Stimulated activated CD8-positive, alpha-beta memory T cell treated with anti-CD3 and anti-CD28 coated beads, Interleukin-2, amount 100 ng/mL, for 48 hours (primary cell): ENCODE data around the gene SLC16A3.
"Not testable (repeated sequence)": the region's sequence is repeated elsewhere in the genome, so short reads cannot be mapped to it uniquely, and the experiment has no call there.

Source experiments
- DNase-seq, 2 donors: peaks; one replicate each; pipeline ENCODE4 v3.0.0-alpha.2; 2020; ENCODE audit warnings: low read depth in 2 of 2

The SLC16A3 gene

DNA sequence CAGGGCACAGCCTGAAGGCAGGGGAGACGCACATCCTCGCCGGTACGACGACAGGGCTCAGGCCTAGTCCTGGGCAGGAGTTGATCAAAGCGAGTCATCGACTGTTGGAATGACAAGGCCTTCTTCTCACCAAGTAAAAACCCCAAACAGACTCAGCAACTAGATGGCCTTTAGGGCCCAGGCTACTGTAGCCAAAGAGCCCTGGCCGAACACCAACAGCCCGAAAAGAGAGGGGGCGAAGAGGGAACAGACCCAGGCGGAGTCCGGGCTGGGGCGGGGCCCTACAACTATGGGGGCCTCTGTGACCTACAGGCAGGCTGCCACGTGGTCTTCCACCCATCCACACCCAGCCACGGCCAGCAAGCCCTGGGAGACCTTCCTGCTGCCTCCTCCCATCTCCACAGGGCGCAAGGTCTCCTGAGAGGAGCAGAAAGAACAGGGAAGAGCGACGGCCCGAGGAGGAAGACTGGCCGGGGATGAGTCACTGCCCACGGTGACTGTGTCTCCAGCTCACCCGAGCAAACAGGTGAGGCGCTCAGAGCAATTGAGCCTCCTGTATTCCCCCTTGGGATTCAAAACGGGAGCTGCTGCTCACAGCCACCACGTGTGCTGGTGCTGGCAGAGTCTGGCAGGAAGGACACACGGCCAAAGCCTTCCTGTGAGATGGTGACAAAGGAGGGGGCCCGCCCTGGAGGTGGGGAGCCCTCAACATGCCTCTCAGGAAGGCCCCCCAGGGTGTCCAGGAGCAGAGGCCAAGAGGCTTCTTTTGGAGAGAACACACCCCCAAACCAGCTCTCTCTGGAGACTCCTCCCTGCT is 17.7 kb downstream of the SLC16A3 start:
- DNase-seq = no peak

DNA sequence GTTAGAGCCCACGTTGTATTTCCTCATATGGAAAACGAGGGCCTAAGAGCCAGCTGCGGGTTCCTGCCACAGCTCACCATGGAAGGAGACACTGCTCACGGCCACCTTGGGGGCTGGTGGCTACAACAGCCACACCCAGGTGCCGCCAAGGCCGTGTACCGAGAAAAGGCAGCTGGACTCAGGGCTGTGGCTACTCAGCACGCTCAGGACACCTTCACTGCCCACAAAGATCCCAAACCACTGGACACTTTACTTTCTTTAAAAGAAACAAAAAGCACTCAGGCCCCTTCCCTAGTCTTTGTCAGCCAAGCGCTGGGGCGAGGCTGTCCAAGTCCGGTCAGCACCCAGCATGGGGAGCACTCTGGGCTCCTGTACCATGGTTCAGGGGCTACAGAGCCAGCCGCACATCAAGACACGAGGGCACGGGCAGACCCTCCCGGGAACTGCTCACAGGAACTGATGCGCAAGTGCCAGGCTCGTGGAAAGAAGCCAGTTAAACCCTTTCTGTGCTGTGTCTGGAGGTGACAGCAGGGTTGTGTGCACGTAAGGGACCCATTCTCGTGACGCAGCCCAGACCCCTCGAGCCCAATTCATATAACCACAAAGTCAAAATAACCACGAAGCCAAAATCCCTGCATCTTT is 18.5 kb downstream of the SLC16A3 start:
- DNase-seq = no peak

DNA sequence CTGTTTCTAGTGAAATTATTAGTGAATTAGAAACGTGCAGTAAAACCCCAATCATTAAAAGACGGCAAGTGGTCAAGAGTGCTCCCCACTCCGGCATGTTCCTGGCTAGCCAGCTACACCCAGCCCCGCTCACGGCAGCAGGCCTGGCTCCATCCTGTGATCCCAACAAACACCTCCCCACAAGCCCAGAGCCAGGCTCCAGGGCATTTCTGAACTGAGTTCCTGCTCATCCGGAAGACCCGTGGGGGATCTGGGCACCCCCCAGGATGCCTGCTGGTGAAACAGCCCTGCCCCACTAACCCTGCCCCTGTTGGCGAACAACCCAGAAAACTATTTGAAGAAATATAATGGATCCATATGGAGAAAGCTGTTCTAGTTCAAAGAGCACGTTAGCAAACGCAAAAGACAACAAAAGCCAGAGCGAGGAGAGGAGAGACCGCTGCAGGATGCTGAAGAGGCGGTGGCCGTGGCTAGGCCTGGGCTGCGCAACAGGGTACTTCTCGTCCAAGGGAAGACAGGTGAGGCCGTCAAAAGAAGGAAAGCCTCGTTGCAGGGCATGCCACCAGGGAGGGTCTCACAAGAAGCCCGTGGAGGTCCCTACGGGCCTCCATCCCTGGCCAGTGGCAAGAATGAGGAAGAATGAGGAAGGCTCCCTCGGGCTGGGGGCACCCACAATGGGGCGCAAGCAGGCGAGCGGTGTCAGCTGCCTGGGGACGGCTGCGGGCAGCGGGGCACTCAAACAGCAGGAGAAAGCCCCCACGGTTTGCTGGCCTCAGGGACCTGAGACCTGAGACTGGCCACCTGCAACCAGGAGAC is 19.2 kb downstream of the SLC16A3 start:
- DNase-seq = no peak

- no peak for DNase-seq
Measured at GRCh38 chr17:82248815-82249674, 20.2 kb downstream of the SLC16A3 start.

DNA sequence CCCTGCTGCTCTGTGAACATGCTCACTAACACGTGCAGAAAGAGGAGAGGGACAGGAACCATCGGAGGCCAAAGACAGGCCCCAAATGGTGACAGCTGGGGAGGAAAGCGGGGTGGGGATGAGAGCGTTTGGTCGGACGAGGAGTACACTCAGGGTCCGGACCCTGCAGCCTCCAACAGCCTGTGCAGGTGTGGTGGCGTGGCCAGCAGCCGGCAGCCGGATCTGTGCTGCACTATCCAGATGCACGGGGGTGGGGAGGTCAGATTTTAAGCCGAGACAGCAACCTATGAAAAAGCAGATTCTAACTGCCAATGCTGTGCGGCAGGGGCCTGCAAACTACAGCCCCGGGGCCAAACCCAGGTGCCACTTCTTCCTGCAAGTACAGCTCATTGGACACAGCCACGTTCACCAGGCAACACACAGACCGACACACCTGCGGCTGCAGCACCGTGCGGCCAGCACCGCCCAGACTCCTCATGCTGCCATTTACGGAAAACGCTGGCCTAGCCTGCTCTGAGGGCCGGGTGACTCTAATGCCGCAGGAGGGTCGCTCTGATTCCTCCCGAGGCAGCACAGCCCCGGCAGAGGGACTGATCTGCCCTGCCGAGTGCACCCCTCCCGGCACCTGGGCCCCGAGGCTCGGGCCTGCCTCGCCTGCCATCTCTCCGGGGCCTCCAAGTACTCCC is 21.2 kb downstream of the SLC16A3 start:
- DNase-seq = no peak

- no peak for DNase-seq
Measured at GRCh38 chr17:82250868-82251500, 22.1 kb downstream of the SLC16A3 start.

GRCh38 chr17:82252511-82253178 is 23.8 kb downstream of the SLC16A3 start:
- DNase-seq = no peak

DNA sequence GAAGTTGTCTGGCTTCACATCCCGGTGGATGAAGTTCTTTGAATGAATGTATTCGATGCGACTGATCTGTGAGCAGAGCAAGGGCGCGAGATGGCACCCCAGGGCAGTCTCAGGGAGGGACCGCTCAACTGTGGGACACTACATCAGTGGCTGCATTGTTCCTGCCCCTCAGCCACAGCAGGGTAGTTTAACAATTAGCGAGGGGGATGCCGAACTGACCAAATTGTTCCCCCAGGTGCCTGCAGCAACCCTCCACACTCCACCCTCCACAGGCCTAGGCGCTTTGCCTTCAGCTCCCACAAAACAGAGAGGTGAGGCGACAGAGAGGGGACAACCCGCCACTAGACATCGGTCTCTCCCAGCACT is 24.3 kb downstream of the SLC16A3 start:
- DNase-seq = no peak

DNA sequence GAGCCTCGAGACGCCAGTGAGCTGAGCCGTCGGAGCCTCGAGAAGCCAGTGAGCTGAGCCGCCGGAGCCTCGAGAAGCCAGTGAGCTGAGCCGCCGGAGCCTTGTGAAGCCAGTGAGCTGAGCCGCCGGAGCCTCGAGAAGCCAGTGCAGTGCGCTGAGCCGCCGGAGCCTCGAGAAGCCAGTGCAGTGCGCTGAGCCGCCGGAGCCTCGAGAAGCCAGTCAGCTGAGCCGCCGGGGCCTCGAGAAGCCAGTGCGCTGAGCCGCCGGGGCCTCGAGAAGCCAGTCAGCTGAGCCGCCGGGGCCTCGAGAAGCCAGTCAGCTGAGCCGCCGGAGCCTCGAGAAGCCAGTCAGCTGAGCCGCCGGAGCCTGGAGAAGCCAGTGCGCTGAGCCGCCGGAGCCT is 25.3 kb downstream of the SLC16A3 start:
- not testable (repeated sequence) for DNase-seq

GRCh38 chr17:82254746-82255145 is 25.9 kb downstream of the SLC16A3 start:
- not testable (repeated sequence) for DNase-seq

DNA sequence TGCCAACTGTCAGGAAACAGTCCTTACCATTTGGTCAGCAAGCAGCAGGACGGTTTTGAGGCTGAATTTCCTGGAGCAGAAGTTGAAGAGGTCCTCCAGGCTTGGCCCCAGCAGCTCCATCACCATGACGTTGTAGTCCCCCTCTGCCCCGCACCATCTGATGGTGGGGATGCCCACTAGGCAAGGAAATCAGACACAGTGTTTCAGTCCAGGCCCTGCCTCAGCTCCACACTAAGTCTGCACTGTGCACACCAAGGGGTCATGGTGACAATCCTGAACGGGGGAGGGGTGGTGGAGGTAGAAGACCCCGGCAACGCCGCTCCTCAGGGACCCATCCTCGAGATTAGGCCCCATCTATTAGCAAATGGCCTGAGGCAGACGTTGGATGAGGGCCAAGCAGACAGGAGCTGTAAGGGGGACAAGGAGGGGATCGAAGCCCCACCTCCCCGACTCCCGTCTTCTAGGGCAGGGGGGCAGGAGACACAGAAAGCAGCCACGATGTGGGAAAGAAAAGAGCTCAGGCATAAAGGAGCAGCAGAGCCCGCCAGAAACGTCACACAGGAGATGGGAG is 26.6 kb downstream of the SLC16A3 start:
- no peak for DNase-seq

DNA sequence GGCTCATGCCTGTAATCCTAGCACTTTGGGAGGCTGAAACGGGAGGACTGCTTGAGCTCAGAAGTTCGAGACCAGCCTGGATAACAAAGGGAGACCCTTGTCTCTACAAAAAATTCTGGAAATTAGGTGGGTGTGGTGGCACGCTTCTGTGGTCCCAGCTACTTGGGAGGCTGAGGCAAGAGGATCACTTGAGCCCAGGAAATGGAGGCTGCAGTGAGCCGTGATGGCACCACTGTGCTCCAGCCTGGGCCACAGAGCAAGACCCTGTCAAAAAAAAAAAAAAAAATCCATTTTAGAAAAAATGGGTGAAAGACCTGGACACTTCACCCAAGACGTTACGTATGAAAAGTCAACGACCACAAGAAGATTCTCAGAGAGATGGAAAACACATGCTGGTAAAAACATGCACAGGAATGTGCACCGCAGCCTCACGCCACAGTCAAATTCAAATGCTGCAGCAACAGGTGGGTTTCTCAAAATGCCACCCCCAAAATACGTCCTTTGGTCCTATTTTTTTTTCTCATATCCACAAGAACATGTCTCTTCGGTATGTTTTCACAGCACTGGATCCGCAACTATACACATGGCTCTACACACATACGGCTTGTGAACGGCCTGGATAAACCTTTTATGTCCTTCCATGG is 27.5 kb downstream of the SLC16A3 start:
- DNase-seq = no peak

- peak; percentile 59 for DNase-seq
Measured at GRCh38 chr17:82257473-82257872, 28.6 kb downstream of the SLC16A3 start.

DNA sequence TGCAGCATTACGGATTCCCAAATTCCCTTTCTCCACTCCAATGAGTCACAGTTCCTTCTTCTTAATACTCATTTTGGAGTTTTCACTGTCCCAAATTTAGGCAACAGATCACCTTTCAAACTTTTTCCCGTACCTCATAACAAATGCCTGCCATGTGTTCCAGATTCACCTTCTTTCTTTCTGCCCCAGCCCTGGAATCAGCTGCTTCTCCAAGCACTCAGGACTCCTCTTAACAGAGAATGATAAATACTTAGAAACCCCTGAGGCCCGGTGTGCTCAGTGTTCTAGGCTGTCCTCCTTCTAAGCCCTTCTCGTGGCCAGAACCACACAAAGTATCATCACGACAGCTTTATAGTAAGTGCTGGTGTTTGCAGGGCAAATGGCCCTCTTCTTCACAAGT is 29.7 kb downstream of the SLC16A3 start:
- DNase-seq = no peak

GRCh38 chr17:82259972-82260961 is 31.4 kb downstream of the SLC16A3 start:
- not testable (repeated sequence) for DNase-seq

GRCh38 chr17:82262344-82262743 is 33.5 kb downstream of the SLC16A3 start:
- DNase-seq = no peak

DNA sequence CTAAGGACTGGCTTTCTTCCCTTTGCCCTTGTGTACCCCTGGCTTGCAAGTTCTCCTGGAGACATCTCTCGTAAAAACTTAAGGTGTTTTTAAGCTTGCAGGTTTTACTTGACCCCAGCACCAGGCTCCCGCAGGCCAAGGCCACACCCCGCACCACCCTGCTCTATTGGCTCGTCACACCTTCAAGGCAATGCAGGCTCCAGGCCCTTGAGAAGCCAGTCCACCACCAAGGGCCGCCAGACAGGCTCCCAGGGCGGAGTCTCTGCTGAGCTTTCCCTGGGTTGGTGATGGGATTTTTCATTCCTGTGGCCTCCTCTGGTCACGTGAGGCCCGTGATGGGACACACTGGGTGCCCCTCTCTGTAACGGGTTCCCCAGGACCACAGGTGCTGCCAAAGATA is 34.8 kb downstream of the SLC16A3 start:
- DNase-seq = no peak

DNA sequence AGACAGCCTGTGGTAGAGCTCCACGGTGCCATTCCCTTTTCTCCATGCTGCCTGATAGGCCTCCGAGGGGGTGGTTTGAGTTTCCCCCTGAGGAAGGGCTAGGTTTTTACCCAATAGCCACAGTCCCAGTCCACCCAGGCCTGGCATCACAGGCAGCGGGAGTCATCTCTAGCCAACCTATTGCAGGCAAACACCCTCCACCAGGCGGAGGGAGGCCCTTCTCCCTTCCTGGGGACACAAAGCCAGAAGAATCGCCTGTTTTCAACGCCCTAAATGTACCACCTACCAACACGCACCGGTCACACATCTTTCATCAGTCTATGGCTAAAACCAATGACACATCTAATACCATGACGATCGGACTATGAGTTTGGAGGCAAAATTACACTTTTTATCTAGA is 37.3 kb downstream of the SLC16A3 start:
- no peak for DNase-seq
